NCI-H187 (cell line): ENCODE measurements around the gene RHBDF2.
"Not testable (repeated sequence)": the region's sequence is repeated elsewhere in the genome, so short reads cannot be mapped to it uniquely, and the experiment has no call there.

Experiments
- DNase-seq, 2 experiments: peaks; one replicate each; lab custom pipeline; 2025; lab: John Stamatoyannopoulos, UW

Gene RHBDF2

DNA sequence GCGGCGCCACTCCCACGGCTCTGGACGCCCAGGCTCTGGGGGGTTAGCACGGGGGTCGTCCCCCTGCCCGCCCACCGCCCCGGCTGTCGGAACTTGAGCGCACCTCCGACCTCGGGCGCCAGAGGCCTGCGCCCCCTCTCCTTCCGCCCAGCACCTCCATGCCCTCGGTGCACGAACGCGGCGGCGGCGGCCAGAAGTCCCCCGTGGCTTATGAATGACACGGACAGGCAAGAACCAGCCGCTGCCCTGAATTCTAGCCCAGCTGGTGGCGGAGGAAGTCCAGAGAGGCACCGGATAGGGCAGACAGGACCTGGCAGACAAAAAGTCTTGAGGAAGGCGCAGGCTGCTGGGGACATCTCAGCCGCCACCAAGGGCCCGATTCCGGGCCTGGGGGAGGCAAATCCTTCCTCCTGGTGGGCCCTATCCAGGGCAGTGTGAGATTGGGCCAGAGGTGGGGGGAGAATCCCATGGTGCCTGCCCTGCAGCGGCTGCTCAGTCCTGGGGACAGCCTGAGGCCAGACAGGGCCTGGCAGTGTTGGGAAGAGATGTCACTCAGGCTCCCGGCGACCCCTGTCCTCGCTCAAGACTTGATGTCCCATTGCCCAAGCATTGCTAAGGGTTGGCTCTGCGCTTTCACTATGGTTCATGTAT, 37.2 kb upstream of the RHBDF2 start:
- DNase-seq = no peak

DNA sequence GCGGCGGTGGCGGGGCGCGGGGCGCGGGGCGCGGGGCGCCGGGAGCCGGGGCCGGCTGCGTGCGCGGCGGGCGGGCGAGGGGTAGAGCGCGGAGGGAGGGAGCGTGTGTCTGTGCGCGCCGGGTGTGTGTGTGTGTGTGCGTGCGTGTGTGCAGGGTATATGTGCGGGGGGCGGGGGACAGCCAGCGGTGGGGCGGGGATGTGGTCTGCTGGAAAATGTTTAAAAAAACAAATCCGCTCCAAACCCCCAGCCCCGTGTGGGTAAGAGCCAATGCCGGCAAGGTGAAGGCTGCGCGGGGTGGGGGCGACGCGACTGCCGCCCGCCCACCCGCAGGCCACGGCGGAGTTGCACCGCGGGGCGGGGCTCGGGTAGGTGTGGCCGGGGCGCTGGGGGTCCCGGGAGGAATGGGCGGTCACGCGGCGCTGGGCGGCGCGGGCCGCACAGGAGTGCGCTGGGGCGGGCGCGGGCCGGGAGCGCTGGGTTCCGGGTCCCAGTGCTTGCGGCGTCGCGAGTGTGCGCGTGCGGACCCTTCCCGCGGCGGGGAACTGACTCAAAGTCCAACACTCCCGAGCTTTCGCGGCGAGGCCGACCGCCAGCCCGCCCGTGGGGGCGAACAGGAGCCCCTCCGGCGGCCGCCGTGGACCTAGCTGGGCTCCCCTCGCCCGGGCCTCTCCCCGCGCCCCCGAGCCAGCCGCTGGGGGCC, 36.5 kb upstream of the RHBDF2 start, which contains the start of gene CYGB:
CYGB (minus strand) TSS at position 132 of the 703 bp plus-strand sequence. CDS start 167 bp downstream, outside the sequence.
- DNase-seq = no peak

GRCh38 chr17:76537288-76537577, 36.0 kb upstream of the RHBDF2 start:
- DNase-seq = no peak

DNA sequence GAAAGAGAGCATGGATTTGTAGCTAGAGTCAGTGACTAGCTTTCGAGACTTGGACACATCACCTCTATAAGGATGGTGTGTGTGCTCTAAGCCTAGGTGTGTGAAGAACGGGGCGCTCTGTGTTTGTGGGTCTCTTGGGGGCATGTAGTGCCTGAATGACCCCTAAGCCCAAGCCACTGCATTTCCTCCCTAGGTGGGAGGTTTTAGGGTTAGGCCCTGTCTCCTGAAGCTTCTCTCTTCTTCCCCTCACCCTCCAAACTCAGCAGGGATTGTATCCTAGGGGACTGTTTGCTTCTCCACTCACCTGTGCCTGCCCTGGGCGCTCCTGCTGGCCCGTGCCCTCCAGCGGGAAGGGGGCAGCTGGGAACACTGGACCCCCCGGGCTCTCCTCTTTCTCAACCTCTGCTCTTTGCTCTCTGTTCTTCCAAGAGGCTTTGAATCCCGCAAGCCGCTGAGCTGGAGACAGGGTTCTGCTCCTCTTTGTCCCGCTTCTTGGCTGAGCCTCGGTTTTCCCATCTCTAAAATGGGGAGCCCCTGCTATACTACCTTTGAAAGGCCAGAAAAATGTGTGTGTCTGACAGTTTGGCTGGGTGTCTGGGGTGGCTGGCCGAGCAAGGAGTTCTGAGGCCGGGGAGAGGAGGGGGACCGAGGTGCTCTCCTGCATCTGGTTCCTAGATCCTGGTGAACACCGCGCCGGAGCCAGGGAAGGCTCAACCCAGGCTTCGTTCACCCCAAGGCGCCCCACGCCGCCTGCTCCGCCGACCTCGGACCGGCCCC, 35.5 kb upstream of the RHBDF2 start:
- DNase-seq = no peak

- no peak for DNase-seq
Measured at GRCh38 chr17:76535788-76536510, 34.7 kb upstream of the RHBDF2 start.

- DNase-seq = no peak
Measured at GRCh38 chr17:76534831-76535732, 33.9 kb upstream of the RHBDF2 start.

GRCh38 chr17:76533640-76534359, 32.6 kb upstream of the RHBDF2 start:
- not testable (repeated sequence) for DNase-seq

DNA sequence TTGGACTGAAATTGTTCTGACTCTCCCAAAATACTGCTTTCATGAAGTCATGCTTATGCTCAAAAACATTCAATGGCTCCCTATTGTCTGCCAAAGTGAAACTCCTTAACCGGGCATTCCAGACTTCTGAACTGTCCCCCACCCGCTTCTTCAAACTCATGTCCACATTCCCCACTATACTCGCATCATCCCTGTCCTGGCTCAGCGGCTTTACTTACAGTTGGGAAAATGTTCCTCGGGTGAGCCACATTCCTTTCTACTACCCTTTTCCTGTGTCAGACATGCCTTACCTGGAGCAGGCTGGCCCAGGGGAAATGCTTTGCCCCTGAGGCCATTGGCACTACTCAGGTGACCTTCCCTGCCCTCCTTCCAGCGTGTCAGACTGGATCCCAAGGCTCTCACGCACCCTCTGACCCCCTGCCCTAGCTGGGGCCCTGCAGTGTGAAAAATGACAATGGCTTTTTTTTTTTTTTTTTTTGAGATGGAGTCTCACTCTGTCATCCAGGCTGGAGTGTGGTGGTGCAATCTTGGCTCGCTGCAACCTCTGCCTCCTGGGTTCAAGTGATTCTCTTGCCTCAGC, 30.9 kb upstream of the RHBDF2 start:
- DNase-seq = no peak

- no peak for DNase-seq
Measured at GRCh38 chr17:76531486-76532038, 30.3 kb upstream of the RHBDF2 start.

DNA sequence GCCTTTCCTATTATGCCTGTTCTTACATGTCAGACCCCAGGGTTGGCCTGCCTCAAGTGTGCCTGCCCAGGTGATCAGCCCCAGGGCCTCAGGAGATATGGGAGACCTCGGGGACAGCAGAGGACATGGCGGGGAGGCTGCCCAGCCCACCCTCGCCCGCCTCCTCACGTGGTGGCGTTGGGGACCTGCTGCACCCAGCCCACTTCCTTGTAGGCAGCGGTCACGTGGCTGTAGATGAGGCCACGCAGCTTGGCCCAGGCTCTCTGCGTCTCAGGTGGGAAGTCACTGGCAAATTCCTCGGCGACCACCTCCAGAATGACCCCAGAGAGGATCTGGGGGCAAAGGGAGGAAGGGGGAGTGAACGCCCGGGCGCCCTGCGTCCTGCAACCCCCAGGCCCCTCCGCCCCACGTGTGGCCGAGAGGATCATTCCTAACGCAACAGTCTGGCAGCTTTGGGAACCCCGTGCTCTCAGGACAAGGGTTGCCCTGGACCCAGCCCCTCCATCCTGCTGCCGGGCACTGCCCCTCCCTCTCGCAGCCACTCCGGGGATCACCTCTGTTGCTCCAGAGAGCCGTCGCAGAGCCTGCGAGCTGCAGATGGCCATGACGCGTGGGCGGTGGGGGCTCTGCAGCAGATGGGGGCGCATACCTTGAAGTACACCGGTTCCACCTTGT, 29.7 kb upstream of the RHBDF2 start:
- no peak for DNase-seq

- no peak for DNase-seq
Measured at GRCh38 chr17:76530095-76530723, 29.0 kb upstream of the RHBDF2 start.

GRCh38 chr17:76529224-76530094, 28.2 kb upstream of the RHBDF2 start:
- no peak for DNase-seq

DNA sequence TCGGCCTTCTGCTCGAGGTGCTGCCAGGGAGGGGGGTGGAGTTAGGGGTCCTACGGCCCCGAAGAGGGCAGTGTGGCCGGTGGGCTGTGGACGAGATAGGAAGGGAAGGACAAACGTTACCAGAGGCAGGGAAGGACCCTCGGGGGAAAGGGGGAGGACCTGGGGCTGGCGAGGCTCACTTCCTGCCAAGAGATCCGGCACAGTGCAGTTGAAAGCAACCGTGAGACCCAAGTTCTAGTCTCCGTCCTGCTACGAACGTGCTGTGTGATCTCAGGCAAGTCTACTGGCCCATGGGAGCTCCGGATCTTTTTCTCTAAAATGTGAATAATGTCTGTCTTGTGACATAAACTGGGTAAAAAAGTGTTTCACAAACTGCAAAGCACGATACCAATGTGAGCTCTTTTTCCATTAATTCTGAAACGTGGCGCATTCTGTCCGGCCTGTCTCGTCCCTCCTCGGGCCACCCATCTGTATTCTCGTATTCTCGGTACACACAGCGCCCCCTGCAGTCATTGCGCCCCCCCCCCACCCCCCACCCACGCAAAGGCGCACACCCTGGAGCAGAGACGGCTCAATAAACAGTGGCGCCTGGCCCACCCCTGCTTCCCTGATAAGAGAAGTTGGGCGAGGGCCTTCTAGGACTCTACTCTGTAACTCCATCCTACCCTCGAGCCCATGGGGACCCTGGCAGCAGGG, 27.5 kb upstream of the RHBDF2 start:
- no peak for DNase-seq

GRCh38 chr17:76528156-76528527, 26.9 kb upstream of the RHBDF2 start:
- DNase-seq = no peak

DNA sequence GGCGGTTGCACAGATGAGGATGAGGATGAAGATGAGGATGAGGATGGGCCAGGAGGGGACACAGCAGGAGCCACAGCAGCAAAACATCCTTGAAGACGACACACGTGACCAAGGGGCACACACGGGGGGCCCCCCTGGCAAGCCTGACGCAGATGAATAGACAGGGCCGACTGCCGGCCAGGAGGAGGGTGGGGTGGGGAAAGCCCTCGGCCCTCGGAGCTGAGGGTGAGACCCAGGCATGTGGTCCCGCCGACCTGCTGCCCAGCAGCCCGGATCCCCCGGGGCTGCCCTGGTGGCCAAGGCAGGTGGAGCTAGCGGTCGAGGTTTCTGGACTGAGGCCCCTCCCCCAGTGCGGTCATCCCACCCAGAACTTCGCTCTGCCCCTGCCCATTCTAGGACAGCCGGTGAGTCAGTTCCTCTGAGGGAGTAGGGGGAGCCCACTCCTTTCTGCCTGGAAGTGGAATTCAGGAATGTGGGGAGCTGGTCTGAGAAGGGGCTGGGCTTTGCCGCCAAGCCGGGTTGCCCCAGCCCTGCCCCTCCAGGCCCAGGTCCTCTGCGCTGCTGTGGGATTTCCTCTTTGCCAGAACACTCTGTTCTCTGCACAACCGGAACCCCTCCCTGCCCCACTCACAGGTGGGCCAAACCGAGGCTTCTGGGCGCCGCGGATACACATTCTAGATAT, 26.3 kb upstream of the RHBDF2 start:
- no peak for DNase-seq

- DNase-seq = not testable (repeated sequence)
Measured at GRCh38 chr17:76527016-76527415, 25.8 kb upstream of the RHBDF2 start.

DNA sequence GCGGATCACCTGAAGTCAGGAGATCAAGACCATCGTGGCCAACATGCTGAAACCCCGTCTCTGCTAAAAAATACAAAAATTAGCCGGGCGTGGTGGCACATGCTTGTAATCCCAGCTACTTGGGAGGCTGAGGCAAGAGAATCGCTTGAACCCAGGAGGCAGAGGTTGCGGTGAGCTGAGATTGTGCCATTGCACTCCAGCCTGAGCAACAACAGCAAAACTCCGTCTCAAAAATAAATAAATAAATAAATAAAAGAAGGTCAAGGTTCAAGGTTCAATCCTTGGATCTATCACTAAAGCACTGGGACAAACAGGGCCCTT, 24.2 kb upstream of the RHBDF2 start:
- not testable (repeated sequence) for DNase-seq
